NCI-H2171 treated with DMSO at 0.1 percent for 48 hours (cell line): ENCODE results near the gene ATP6V1G3.
"Not testable (repeated sequence)": the region's sequence is repeated elsewhere in the genome, so short reads cannot be mapped to it uniquely, and the experiment has no call there.

Experiments
- DNase-seq: peaks from one replicate; lab custom pipeline; 2025; lab: John Stamatoyannopoulos, UW

ATP6V1G3 gene

GRCh38 chr1:198540580-198540979 is at the start of gene ATP6V1G3:
ATP6V1G3 (minus strand) TSS chr1:198540680; CDS start chr1:198540650, 30 bp downstream.
- no peak for DNase-seq

GRCh38 chr1:198588845-198589244 is 48.4 kb upstream of the ATP6V1G3 start:
- DNase-seq = no peak

- no peak for DNase-seq
These were observed 43.7 kb upstream of the ATP6V1G3 start for GRCh38 chr1:198584163-198584562.

- not testable (repeated sequence) for DNase-seq
These were observed 42.8 kb upstream of the ATP6V1G3 start for GRCh38 chr1:198583209-198583802.

GRCh38 chr1:198577444-198577843 is 37.0 kb upstream of the ATP6V1G3 start:
- DNase-seq = no peak

GRCh38 chr1:198575798-198576641 is 35.5 kb upstream of the ATP6V1G3 start:
- DNase-seq = no peak

GRCh38 chr1:198575292-198575691 is 34.8 kb upstream of the ATP6V1G3 start:
- DNase-seq = no peak

- DNase-seq = no peak
These were observed 33.8 kb upstream of the ATP6V1G3 start for GRCh38 chr1:198574325-198574724.

GRCh38 chr1:198564716-198565115 is 24.2 kb upstream of the ATP6V1G3 start:
- no peak for DNase-seq

GRCh38 chr1:198564157-198564556 is 23.7 kb upstream of the ATP6V1G3 start:
- no peak for DNase-seq

- DNase-seq = no peak
These were observed 23.1 kb upstream of the ATP6V1G3 start for GRCh38 chr1:198563583-198563982.

GRCh38 chr1:198560161-198560560 is 19.7 kb upstream of the ATP6V1G3 start:
- peak; percentile 66 for DNase-seq

- DNase-seq = peak; percentile 8
These were observed 18.9 kb upstream of the ATP6V1G3 start for GRCh38 chr1:198559362-198559761.

- DNase-seq = no peak
These were observed 17.9 kb upstream of the ATP6V1G3 start for GRCh38 chr1:198558402-198558801.

GRCh38 chr1:198556971-198557370 is 16.5 kb upstream of the ATP6V1G3 start:
- no peak for DNase-seq

GRCh38 chr1:198552668-198553416 is 12.4 kb upstream of the ATP6V1G3 start:
- no peak for DNase-seq

GRCh38 chr1:198550941-198551524 is 10.6 kb upstream of the ATP6V1G3 start:
- DNase-seq = no peak

- no peak for DNase-seq
These were observed 9.4 kb upstream of the ATP6V1G3 start for GRCh38 chr1:198549866-198550265.

- no peak for DNase-seq
These were observed 8.4 kb upstream of the ATP6V1G3 start for GRCh38 chr1:198548890-198549289.

- no peak for DNase-seq
These were observed 4.7 kb upstream of the ATP6V1G3 start for GRCh38 chr1:198545156-198545555.

- no peak for DNase-seq
These were observed 3.8 kb upstream of the ATP6V1G3 start for GRCh38 chr1:198544265-198544664.

- no peak for DNase-seq
These were observed 3.3 kb upstream of the ATP6V1G3 start for GRCh38 chr1:198543670-198544260.
